Lower leg skin (tissue), 4 donors: Measurements from ENCODE around the gene ZDHHC3. TPM values are rescaled to one million over a fixed set of nuclear protein-coding genes. Genes with fewer than 3 reads are reported as not detected.
"Not testable (repeated sequence)": the region's sequence is repeated elsewhere in the genome, so short reads cannot be mapped to it uniquely, and the experiment has no call there.

Experiments
- DNase-seq, 2 donors: peaks; one replicate each; pipeline ENCODE4 v3.0.0-alpha.2; 2019; ENCODE audit warnings: low spot score in 2 of 2
- H3K4me3 ChIP-seq: fragments of 200-600 bp; sonication (generic); 2 replicates; pipeline ENCODE4 v1.5.1; 2017; ENCODE audit warnings: mild to moderate bottlenecking, low read depth; ENCODE audit not compliant: poor library complexity, severe bottlenecking
- POLR2A ChIP-seq, 2 donors: fragments of 450-650 bp; IDR thresholded peaks; one replicate each; pipeline ENCODE4 v1.6.1; 2016 to 2017; ENCODE audit warnings: antibody characterized with exemption in 2 of 2, mild to moderate bottlenecking in 1 of 2, moderate library complexity in 1 of 2
- WGBS, 2 donors: methylation state at CpG; one replicate each; pipeline ENCODE4 v1.1.5; 2018; 5-methylcytosine and 5-hydroxymethylcytosine counted together
- intact Hi-C: fragments of 100-400 bp; cut with DNase I; formaldehyde crosslinking; loops from one replicate; pipeline ENCODE4 v1.15.0; 2023; ENCODE audit warnings: low total_unique reads
- total RNA-seq, 4 donors: library from RNA; depleted of rRNA; stranded (reverse); fragments of >200 nt; gene quantifications; one replicate each; pipeline ENCODE4 v1.1.0, GENCODE V29; 2016
- TF ChIP-seq, protein P1 (sequence below), 3 donors: fragments of 450-650 bp; IDR thresholded peaks; one replicate each; pipeline ENCODE4 v1.5.1; 2016; ENCODE audit warnings: antibody characterized with exemption in 3 of 3, mild to moderate bottlenecking in 3 of 3, moderate library complexity in 2 of 3

ZDHHC3 gene
- total RNA-seq, 4 donors from 2014 or later = 146 to 177 (median 159) TPM

DNA sequence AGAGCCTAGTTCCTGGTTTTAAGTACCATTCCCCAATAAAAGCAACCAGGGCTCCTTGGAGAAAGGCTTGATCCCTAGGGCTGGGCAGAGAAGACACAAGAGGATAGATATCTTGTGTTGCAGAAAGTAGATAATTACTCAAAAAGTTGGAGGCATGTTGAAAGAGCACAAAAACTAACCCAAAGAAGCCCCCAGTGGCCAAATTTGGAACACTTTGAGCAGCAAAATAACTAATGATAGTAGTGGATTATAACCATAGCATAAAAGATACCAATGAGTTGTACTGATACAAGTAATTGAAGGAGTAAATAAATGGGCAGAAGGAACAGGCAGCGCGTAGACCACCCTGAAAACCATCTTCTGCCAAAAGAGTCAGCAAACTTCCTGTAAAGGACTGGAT, 12.1 kb upstream of the ZDHHC3 start:
- 95 to 98% methylated on average over 2 of the region's 2 CpGs for WGBS, 2 donors

DNA sequence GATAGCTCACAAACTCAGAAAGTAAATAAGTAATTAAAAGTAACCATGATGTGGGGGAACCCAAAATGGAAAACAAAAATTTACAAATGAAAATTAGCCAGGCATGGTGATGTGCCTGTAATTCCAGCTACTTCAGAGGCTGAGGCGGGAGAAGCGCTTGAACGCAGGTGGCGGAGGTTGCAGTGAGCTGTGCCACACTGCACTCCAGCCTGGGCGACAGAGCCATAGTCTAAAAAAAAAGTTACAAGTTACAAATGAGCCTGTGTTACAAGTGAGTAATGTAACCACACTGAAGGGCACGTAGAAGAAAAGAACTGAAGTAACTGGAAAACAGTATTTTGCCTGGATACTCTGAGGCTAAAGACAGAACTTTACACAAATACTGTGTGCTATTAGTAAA, 11.4 kb upstream of the ZDHHC3 start:
- DNase-seq = peak in 1 of 2 donors; percentile 13
- 63 to 67% methylated on average over 6 of the region's 6 CpGs for WGBS, 2 donors
- intact Hi-C loops = no loop called here
- TF ChIP-seq POLR2A (IDR thresholded peaks at IDR 0.05) = no peak
- TF ChIP-seq, protein P1, sequence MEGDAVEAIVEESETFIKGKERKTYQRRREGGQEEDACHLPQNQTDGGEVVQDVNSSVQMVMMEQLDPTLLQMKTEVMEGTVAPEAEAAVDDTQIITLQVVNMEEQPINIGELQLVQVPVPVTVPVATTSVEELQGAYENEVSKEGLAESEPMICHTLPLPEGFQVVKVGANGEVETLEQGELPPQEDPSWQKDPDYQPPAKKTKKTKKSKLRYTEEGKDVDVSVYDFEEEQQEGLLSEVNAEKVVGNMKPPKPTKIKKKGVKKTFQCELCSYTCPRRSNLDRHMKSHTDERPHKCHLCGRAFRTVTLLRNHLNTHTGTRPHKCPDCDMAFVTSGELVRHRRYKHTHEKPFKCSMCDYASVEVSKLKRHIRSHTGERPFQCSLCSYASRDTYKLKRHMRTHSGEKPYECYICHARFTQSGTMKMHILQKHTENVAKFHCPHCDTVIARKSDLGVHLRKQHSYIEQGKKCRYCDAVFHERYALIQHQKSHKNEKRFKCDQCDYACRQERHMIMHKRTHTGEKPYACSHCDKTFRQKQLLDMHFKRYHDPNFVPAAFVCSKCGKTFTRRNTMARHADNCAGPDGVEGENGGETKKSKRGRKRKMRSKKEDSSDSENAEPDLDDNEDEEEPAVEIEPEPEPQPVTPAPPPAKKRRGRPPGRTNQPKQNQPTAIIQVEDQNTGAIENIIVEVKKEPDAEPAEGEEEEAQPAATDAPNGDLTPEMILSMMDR (IDR thresholded peaks at IDR 0.05) = no peak
- H3K4me3 ChIP-seq = no peak overlapping the region

More for the DNA sequence above, 12.1 kb upstream of the ZDHHC3 start:
- intact Hi-C loops = no loop called here
- no peak overlapping the region for H3K4me3 ChIP-seq
- TF ChIP-seq POLR2A (IDR thresholded peaks at IDR 0.05) = no peak
- TF ChIP-seq, protein P1 (IDR thresholded peaks at IDR 0.05) = no peak
- DNase-seq = peak in 1 of 2 donors; percentile 63

DNA sequence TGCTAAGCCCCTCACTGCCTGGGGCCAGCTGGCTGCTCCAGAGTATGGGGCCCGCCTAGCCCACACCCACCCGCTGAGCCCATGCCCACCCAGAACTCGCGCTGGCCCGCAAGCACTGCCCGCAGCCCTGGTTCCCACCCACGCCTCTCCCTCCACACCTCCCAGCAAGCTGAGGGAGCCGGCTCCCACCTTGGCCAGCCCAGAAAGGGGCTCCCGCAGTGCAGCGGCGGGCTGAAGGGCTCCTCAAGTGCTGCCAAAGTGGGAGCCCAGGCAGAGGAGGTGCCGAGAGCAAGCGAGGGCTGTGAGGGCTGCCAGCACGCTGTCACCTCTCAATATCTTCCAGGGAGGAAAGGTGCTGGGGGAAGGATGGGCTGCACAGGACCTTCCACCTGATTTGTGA, 10.4 kb upstream of the ZDHHC3 start:
- intact Hi-C loops, H3K4me3 ChIP-seq: not testable (repeated sequence)
- 81 to 88% methylated on average over 7 to 14 of the region's 14 CpGs for WGBS, 2 donors
- peak in 1 of 2 donors; percentile 76 for DNase-seq

DNA sequence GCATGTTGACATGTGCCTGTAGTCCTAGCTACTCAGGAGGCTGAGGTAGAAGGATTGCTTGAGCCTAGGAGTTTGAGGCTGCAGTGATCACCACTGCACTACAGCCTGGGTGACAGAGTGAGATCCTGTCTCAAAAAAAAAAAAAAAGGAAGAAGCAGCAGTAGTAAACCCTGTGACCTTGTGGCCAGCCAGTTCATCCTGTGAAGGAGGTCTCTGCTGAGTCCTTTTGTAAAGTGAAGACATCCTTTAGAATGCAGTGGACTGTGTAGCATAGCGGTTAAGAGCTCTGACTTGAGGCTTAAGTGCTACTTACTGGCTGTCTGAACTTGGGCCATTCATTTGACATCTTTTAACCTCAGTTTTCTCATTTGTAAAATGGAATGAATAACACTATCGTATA, 8.4 kb upstream of the ZDHHC3 start:
- 89 to 91% methylated on average over 2 of the region's 2 CpGs for WGBS, 2 donors
- no peak for DNase-seq
- intact Hi-C loops = no loop called here
- no peak overlapping the region for H3K4me3 ChIP-seq
- no peak for TF ChIP-seq POLR2A (IDR thresholded peaks at IDR 0.05)
- TF ChIP-seq, protein P1 (IDR thresholded peaks at IDR 0.05) = no peak

DNA sequence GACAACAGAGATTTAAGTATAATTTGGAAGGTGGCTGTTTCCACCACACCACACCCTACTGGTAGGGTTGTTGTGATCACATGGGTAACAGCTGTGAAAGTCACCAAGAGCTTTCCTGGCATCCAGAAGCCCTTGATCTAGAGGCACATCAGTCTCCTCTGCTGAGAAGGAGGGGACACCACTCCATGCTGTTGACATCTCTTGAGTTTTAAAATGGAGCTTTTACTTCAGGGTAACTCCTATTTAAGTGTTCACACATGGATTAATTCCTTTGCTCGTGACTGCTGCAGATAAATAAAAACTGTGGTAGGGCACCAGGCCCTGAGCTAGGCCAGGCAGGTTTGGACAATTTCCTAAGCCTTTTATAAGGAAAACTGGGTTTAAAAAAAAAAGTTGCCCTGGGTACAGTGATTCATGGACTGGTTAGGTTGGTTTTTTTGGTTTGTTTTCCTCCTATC, 7.5 kb upstream of the ZDHHC3 start:
- no peak overlapping the region for H3K4me3 ChIP-seq
- 26 to 58% methylated on average over 1 of the region's 1 CpG for WGBS, 2 donors
- DNase-seq = no peak
- intact Hi-C loops = no loop called here
- no peak for TF ChIP-seq POLR2A (IDR thresholded peaks at IDR 0.05)
- TF ChIP-seq, protein P1 (IDR thresholded peaks at IDR 0.05) = no peak

DNA sequence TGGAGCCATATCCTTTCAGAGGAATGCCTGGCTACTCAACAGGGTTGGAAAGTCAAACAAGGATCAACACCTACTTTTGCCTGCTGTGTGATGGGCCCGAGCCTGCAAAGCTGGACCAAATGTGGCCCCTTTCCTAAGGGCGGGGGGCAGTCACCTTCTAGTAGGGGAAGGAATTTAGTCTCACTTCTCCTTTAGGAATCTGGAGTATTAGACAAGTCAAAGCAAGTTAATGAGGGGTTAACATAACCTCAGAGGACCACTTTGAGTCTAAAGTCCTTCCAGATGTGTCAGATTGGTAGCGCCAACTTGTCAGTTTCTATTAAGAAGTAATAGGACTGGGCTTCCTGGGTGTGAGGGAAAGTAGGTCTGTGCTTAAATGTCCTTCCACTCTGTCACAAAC, 6.8 kb upstream of the ZDHHC3 start:
- H3K4me3 ChIP-seq = no peak overlapping the region
- intact Hi-C loops = no loop called here
- 48 to 53% methylated on average over 3 of the region's 3 CpGs for WGBS, 2 donors
- DNase-seq = no peak
- TF ChIP-seq, protein P1 (IDR thresholded peaks at IDR 0.05) = no peak
- TF ChIP-seq POLR2A (IDR thresholded peaks at IDR 0.05) = no peak
